IPS-18c (cell line): ENCODE measurements around the gene CPNE4.

Experiments used
- H3K4me3 ChIP-seq: 2 replicates; pipeline ENCODE4 v1.7.0; 2013; ENCODE audit warnings: low read depth, mild to moderate bottlenecking, low read length, moderate library complexity; ENCODE audit not compliant: insufficient read depth
- H3K9me3 ChIP-seq: one replicate; pipeline ENCODE4 v1.6.1; 2013; ENCODE audit warnings: mild to moderate bottlenecking, low read length, moderate library complexity; ENCODE audit not compliant: control insufficient read depth, insufficient read depth

Gene CPNE4

GRCh38 chr3:131713416-131714123 lies 321.2 kb downstream of the CPNE4 start:
- Histone ChIP-seq H3K9me3 (no peaks in the 10 kb centered on the region), H3K4me3 (no peak overlapping the region)

- no peak overlapping the region for H3K4me3 ChIP-seq
- H3K9me3 ChIP-seq = no peaks in the 10 kb centered on the region
These were observed 322.2 kb downstream of the CPNE4 start for GRCh38 chr3:131712662-131713061.

GRCh38 chr3:131711114-131711768 lies 323.6 kb downstream of the CPNE4 start:
- H3K9me3 ChIP-seq = no peaks in the 10 kb centered on the region

GRCh38 chr3:131708241-131708640 lies 326.6 kb downstream of the CPNE4 start:
- Histone ChIP-seq H3K4me3 (no peak overlapping the region), H3K9me3 (no peaks in the 10 kb centered on the region)

More at GRCh38 chr3:131711114-131711768, 323.6 kb downstream of the CPNE4 start:
- no peak overlapping the region for H3K4me3 ChIP-seq

- no peak overlapping the region for H3K4me3 ChIP-seq
- H3K9me3 ChIP-seq = no peaks in the 10 kb centered on the region
These were observed 329.2 kb downstream of the CPNE4 start for GRCh38 chr3:131705558-131706051.

- Histone ChIP-seq H3K9me3 (no peaks in the 10 kb centered on the region), H3K4me3 (no peak overlapping the region)
These were observed 329.7 kb downstream of the CPNE4 start for GRCh38 chr3:131705099-131705498.

GRCh38 chr3:131704098-131704497 lies 330.7 kb downstream of the CPNE4 start:
- H3K4me3 ChIP-seq = no peak overlapping the region
- H3K9me3 ChIP-seq = no peaks in the 10 kb centered on the region

- no peaks in the 10 kb centered on the region for H3K9me3 ChIP-seq
These were observed 332.7 kb downstream of the CPNE4 start for GRCh38 chr3:131702146-131702545.

GRCh38 chr3:131701153-131701770 lies 333.6 kb downstream of the CPNE4 start:
- Histone ChIP-seq H3K4me3 (no peak overlapping the region), H3K9me3 (no peaks in the 10 kb centered on the region)

More at GRCh38 chr3:131702146-131702545, 332.7 kb downstream of the CPNE4 start:
- no peak overlapping the region for H3K4me3 ChIP-seq

GRCh38 chr3:131699001-131699400 lies 335.8 kb downstream of the CPNE4 start:
- Histone ChIP-seq H3K9me3 (no peaks in the 10 kb centered on the region), H3K4me3 (no peak overlapping the region)

- Histone ChIP-seq H3K4me3 (no peak overlapping the region), H3K9me3 (no peaks in the 10 kb centered on the region)
These were observed 340.4 kb downstream of the CPNE4 start for GRCh38 chr3:131694376-131694775.

GRCh38 chr3:131692356-131692755 lies 342.5 kb downstream of the CPNE4 start:
- H3K4me3 ChIP-seq = no peak overlapping the region
- no peaks in the 10 kb centered on the region for H3K9me3 ChIP-seq

- H3K9me3 ChIP-seq = no peaks in the 10 kb centered on the region
- no peak overlapping the region for H3K4me3 ChIP-seq
These were observed 344.0 kb downstream of the CPNE4 start for GRCh38 chr3:131690800-131691199.

GRCh38 chr3:131688370-131688769 lies 346.4 kb downstream of the CPNE4 start:
- Histone ChIP-seq H3K9me3 (no peaks in the 10 kb centered on the region), H3K4me3 (no peak overlapping the region)

- Histone ChIP-seq H3K4me3 (no peak overlapping the region), H3K9me3 (no peaks in the 10 kb centered on the region)
These were observed 365.2 kb downstream of the CPNE4 start for GRCh38 chr3:131669600-131669999.

- Histone ChIP-seq H3K9me3 (no peaks in the 10 kb centered on the region), H3K4me3 (no peak overlapping the region)
These were observed 376.0 kb downstream of the CPNE4 start for GRCh38 chr3:131658771-131659170.

- H3K4me3 ChIP-seq = no peak overlapping the region
These were observed 376.7 kb downstream of the CPNE4 start for GRCh38 chr3:131658115-131658514.

GRCh38 chr3:131655070-131655690 lies 379.6 kb downstream of the CPNE4 start:
- H3K4me3 ChIP-seq = no peak overlapping the region
- H3K9me3 ChIP-seq = no peaks in the 10 kb centered on the region

More at GRCh38 chr3:131658115-131658514, 376.7 kb downstream of the CPNE4 start:
- H3K9me3 ChIP-seq = no peaks in the 10 kb centered on the region
